HL-60 (cell line): ENCODE data around the gene ACOT12.

Experiments used
- DNase-seq, 2 experiments: peaks; one replicate each; pipeline ENCODE4 v3.0.0-alpha.2; 2010 to 2020; ENCODE audit warnings: low read depth in 1 of 2, low spot score in 1 of 2
- H3K27ac ChIP-seq: fragments of 250-450 bp; sonication (Bioruptor Pico); replicated peaks from 2 replicates; pipeline ENCODE4 v1.5.1; 2020; ENCODE audit warnings: mild to moderate bottlenecking, moderate library complexity
- H3K27me3 ChIP-seq: fragments of 250-450 bp; sonication (Bioruptor Pico); 2 replicates; pipeline ENCODE4 v1.5.1; 2021; ENCODE audit warnings: mild to moderate bottlenecking, moderate library complexity; ENCODE audit not compliant: insufficient read depth, poor library complexity, severe bottlenecking
- H3K4me3 ChIP-seq: replicated peaks from 2 replicates; pipeline ENCODE4 v1.5.1; 2011; ENCODE audit warnings: mild to moderate bottlenecking, control low read depth, low read length; ENCODE audit not compliant: insufficient read depth
- CTCF ChIP-seq: IDR thresholded peaks from one replicate; pipeline ENCODE4 v1.5.1; 2011; ENCODE audit warnings: low read length, control low read depth, inconsistent platforms; ENCODE audit not compliant: insufficient read depth
- GABPA ChIP-seq: IDR thresholded peaks from 2 replicates; pipeline ENCODE4 v1.6.1; 2012; ENCODE audit warnings: low read depth
- POLR2AphosphoS5 ChIP-seq: IDR thresholded peaks from 2 replicates; pipeline ENCODE4 v1.6.1; 2012; ENCODE audit warnings: low read depth
- REST ChIP-seq: IDR thresholded peaks from 2 replicates; pipeline ENCODE4 v1.6.1; 2012; ENCODE audit warnings: low read depth; ENCODE audit not compliant: insufficient replicate concordance
- SPI1 ChIP-seq: IDR thresholded peaks from 2 replicates; pipeline ENCODE4 v1.6.1; 2012; ENCODE audit warnings: low read depth, mild to moderate bottlenecking, borderline replicate concordance
- long read RNA-seq: library from polyadenylated mRNA; unstranded; transcript quantifications from one replicate; pipeline ENCODE4 v2.0.0, GENCODE V29; 2020

ACOT12 gene
- long read RNA-seq, result 0 reads

GRCh38 chr5:81393783-81394718 lies at the start of gene ACOT12:
ACOT12 (minus strand) TSS chr5:81394134; CDS start chr5:81394114, 20 bp downstream.
- peaks cover 3% of the 10 kb centered on the region for H3K27me3 ChIP-seq
- TF ChIP-seq POLR2AphosphoS5 (no peak), GABPA (no peak), SPI1 (no peak), CTCF (no peak), REST (no peak)
- DNase-seq, result peak in 1 of 2 experiments; percentile 1
- no peak within 1 kb of the TSS for H3K27ac ChIP-seq
- H3K4me3 ChIP-seq, result no peak within 1 kb of the TSS

GRCh38 chr5:81435023-81435422 lies 41.1 kb upstream of the ACOT12 start:
- no peak overlapping the region for H3K27ac ChIP-seq
- no peak for DNase-seq
- TF ChIP-seq REST (no peak), CTCF (no peak), SPI1 (no peak), GABPA (no peak)

GRCh38 chr5:81429985-81430384 lies 36.1 kb upstream of the ACOT12 start:
- no peak for DNase-seq
- no peak overlapping the region for H3K27ac ChIP-seq
- H3K27me3 ChIP-seq, result no peaks in the 10 kb centered on the region
- no peak overlapping the region for H3K4me3 ChIP-seq
- TF ChIP-seq CTCF (no peak), REST (no peak), GABPA (no peak), POLR2AphosphoS5 (no peak), SPI1 (no peak)

More at GRCh38 chr5:81435023-81435422, 41.1 kb upstream of the ACOT12 start:
- Histone ChIP-seq H3K27me3 (no peaks in the 10 kb centered on the region), H3K4me3 (no peak overlapping the region)
